ENCODE measurements around the gene COL13A1. TPM values are rescaled to one million over a fixed set of nuclear protein-coding genes. Genes with fewer than 3 reads are reported as not detected.
A peak's percentile ranks its signal among the peaks of the same experiment; 100 is the strongest.

COL13A1 gene
- total and polyA plus RNA-seq, 2 donors from 2014 or later = 4.0 to 5.2 TPM

- Histone ChIP-seq H3K27me3 (ENCODE audit: control insufficient read depth, insufficient read depth, low read length) (no peaks in the 10 kb centered on the region), H3K4me3 (ENCODE audit: low read length in 3 of 3) (no peak overlapping the region), H3K9me3 (ENCODE audit: control insufficient read depth in 2 of 3, insufficient read depth in 1 of 3, low read length in 3 of 3) (no peaks in the 10 kb centered on the region), H3K36me3 (ENCODE audit: control insufficient read depth in 2 of 3, insufficient read depth in 3 of 3, low read length in 3 of 3) (no peaks in the 10 kb centered on the region), H3K9ac (ENCODE audit: low read length in 3 of 3) (no peak overlapping the region), H3K4me1 (ENCODE audit: control insufficient read depth in 2 of 3, insufficient read depth in 2 of 3, low read depth in 1 of 3, low read length in 3 of 3) (no peaks in the 10 kb centered on the region), H3K27ac (ENCODE audit: low read depth in 2 of 2, low read length in 2 of 2) (no peak overlapping the region)
- FAIRE-seq (no peak), DNase-seq (no peak)
- no peak for TF ChIP-seq CTCF (IDR thresholded peaks at IDR 0.05; ENCODE audit: borderline replicate concordance, extremely low read depth, insufficient read depth)
- intact Hi-C loops (cut with DNase I) = no loop called here
Measured at GRCh38 chr10:69780077-69780476, 21.6 kb upstream of the COL13A1 start.

GRCh38 chr10:69781576-69781975 lies 20.1 kb upstream of the COL13A1 start:
- intact Hi-C loops (cut with DNase I) = no loop called here
- H3K9me3 ChIP-seq (ENCODE audit: control insufficient read depth in 2 of 3, insufficient read depth in 1 of 3, low read length in 3 of 3) = no peaks in the 10 kb centered on the region
- H3K4me3 ChIP-seq (ENCODE audit: low read length in 3 of 3) = no peak overlapping the region
- no peaks in the 10 kb centered on the region for H3K4me1 ChIP-seq (ENCODE audit: control insufficient read depth in 2 of 3, insufficient read depth in 2 of 3, low read depth in 1 of 3, low read length in 3 of 3)
- no peak overlapping the region for H3K27ac ChIP-seq (ENCODE audit: low read depth in 2 of 2, low read length in 2 of 2)
- H3K9ac ChIP-seq (ENCODE audit: low read length in 3 of 3) = no peak overlapping the region
- TF ChIP-seq CTCF (IDR thresholded peaks at IDR 0.05; ENCODE audit: borderline replicate concordance, extremely low read depth, insufficient read depth) = no peak
- H3K36me3 ChIP-seq (ENCODE audit: control insufficient read depth in 2 of 3, insufficient read depth in 3 of 3, low read length in 3 of 3) = no peaks in the 10 kb centered on the region
- no peak for FAIRE-seq
- no peaks in the 10 kb centered on the region for H3K27me3 ChIP-seq (ENCODE audit: control insufficient read depth, insufficient read depth, low read length)
- DNase-seq = no peak

GRCh38 chr10:69783515-69783914 lies 18.2 kb upstream of the COL13A1 start:
- FAIRE-seq (no peak), DNase-seq (no peak)
- no peak overlapping the region for H3K27ac ChIP-seq (ENCODE audit: low read depth in 2 of 2, low read length in 2 of 2)
- H3K4me3 ChIP-seq (ENCODE audit: low read length in 3 of 3) = no peak overlapping the region
- H3K27me3 ChIP-seq (ENCODE audit: control insufficient read depth, insufficient read depth, low read length) = no peaks in the 10 kb centered on the region
- no peaks in the 10 kb centered on the region for H3K36me3 ChIP-seq (ENCODE audit: control insufficient read depth in 2 of 3, insufficient read depth in 3 of 3, low read length in 3 of 3)
- H3K9me3 ChIP-seq (ENCODE audit: control insufficient read depth in 2 of 3, insufficient read depth in 1 of 3, low read length in 3 of 3) = no peaks in the 10 kb centered on the region
- H3K4me1 ChIP-seq (ENCODE audit: control insufficient read depth in 2 of 3, insufficient read depth in 2 of 3, low read depth in 1 of 3, low read length in 3 of 3) = no peaks in the 10 kb centered on the region
- TF ChIP-seq CTCF (IDR thresholded peaks at IDR 0.05; ENCODE audit: borderline replicate concordance, extremely low read depth, insufficient read depth) = no peak
- intact Hi-C loops (cut with DNase I) = no loop called here
- H3K9ac ChIP-seq (ENCODE audit: low read length in 3 of 3) = no peak overlapping the region

GRCh38 chr10:69786791-69787190 lies 14.9 kb upstream of the COL13A1 start:
- Histone ChIP-seq H3K4me3 (ENCODE audit: low read length in 3 of 3) (no peak overlapping the region), H3K4me1 (ENCODE audit: control insufficient read depth in 2 of 3, insufficient read depth in 2 of 3, low read depth in 1 of 3, low read length in 3 of 3) (no peaks in the 10 kb centered on the region), H3K9ac (ENCODE audit: low read length in 3 of 3) (no peak overlapping the region), H3K9me3 (ENCODE audit: control insufficient read depth in 2 of 3, insufficient read depth in 1 of 3, low read length in 3 of 3) (no peaks in the 10 kb centered on the region), H3K27me3 (ENCODE audit: control insufficient read depth, insufficient read depth, low read length) (no peaks in the 10 kb centered on the region), H3K36me3 (ENCODE audit: control insufficient read depth in 2 of 3, insufficient read depth in 3 of 3, low read length in 3 of 3) (no peaks in the 10 kb centered on the region), H3K27ac (ENCODE audit: low read depth in 2 of 2, low read length in 2 of 2) (no peak overlapping the region)
- intact Hi-C loops (cut with DNase I) = no loop called here
- DNase-seq = peak in 1 of 5 donors; percentile 30
- TF ChIP-seq CTCF (IDR thresholded peaks at IDR 0.05; ENCODE audit: borderline replicate concordance, extremely low read depth, insufficient read depth) = no peak
- FAIRE-seq = no peak

Data from kidney (tissue), 14 donors.